Activated B cell treated with CpG ODN at 0.5 μM for 24 hours (primary cell): ENCODE results near the gene ITPKB. TPM values are rescaled to one million over a fixed set of nuclear protein-coding genes. Genes with fewer than 3 reads are reported as not detected.

Source experiments
- ATAC-seq: fragments of 200-7000 bp; cut with Tn5 transposase; one replicate; pipeline ENCODE4 v1.10.0; 2021; ENCODE audit warnings: low read depth, mild to moderate bottlenecking, moderate library complexity
- CTCF ChIA-PET: fragments of 350-600 bp; sonication (Branson Sonifier 250); formaldehyde crosslinking; loops from one replicate; lab custom pipeline; 2021; ENCODE audit warnings: antibody characterized with exemption; lab: Charles Lee
- POLR2A ChIA-PET: fragments of 350-600 bp; sonication (Branson Sonifier 250); formaldehyde crosslinking; loops from one replicate; lab custom pipeline; 2021; ENCODE audit warnings: antibody characterized with exemption; lab: Charles Lee
- DNase-seq: peaks from one replicate; pipeline ENCODE4 v3.0.0; 2022
- H3K27ac Mint-ChIP-seq: one replicate; pipeline ENCODE4 v1.8.0; 2020; ENCODE audit warnings: mixed read lengths
- H3K27me3 Mint-ChIP-seq: one replicate; pipeline ENCODE4 v1.8.0; 2021; ENCODE audit warnings: mixed read lengths
- H3K36me3 Mint-ChIP-seq: one replicate; pipeline ENCODE4 v1.8.0; 2021; ENCODE audit warnings: low read depth, mixed read lengths
- H3K4me1 Mint-ChIP-seq: one replicate; pipeline ENCODE4 v1.8.0; 2021; ENCODE audit warnings: mixed read lengths
- H3K4me3 Mint-ChIP-seq: one replicate; pipeline ENCODE4 v1.8.0; 2020; ENCODE audit warnings: mild to moderate bottlenecking, mixed read lengths
- H3K9me3 Mint-ChIP-seq: one replicate; pipeline ENCODE4 v1.8.0; 2020; ENCODE audit warnings: mixed read lengths
- CTCF ChIP-seq: fragments of 200-600 bp; IDR thresholded peaks from one replicate; pipeline ENCODE4 v1.8.0; 2022; ENCODE audit warnings: antibody characterized with exemption, mild to moderate bottlenecking
- intact Hi-C: fragments of 100-400 bp; cut with micrococcal nuclease; formaldehyde crosslinking; loops from one replicate; pipeline ENCODE4 v1.15.1; 2024
- total RNA-seq: library from RNA; stranded (reverse); gene quantifications from 2 replicates; pipeline ENCODE4 v1.2.3, GENCODE V29; 2022

Gene ITPKB
- total RNA-seq, 1 donor from 2014 or later: 97.3 TPM

GRCh38 chr1:226699166-226699565, 39.9 kb downstream of the ITPKB start:
- ATAC-seq (no peak), DNase-seq (no peak)
- Mint-ChIP-seq H3K4me3 (peak overlapping the region; percentile 60), H3K9me3 (no peaks in the 10 kb centered on the region), H3K27ac (peak overlapping the region; percentile 96), H3K27me3 (no peaks in the 10 kb centered on the region), H3K36me3 (peaks cover 36% of the 10 kb centered on the region), H3K4me1 (peaks cover 92% of the 10 kb centered on the region)
- intact Hi-C loops: no loop called here
- ChIA-PET CTCF (interaction anchor here (1.5 to 4.2 kb wide), 4 partner anchors 12 to 37 kb away, joined by 3 to 21 read pairs (median 8); no protein-coding TSS in a partner anchor), POLR2A (interaction anchor here (1.1 to 14.1 kb wide), 9 partner anchors 12 to 56 kb away, joined by 3 to 261 read pairs (median 45); partner anchors contain the start of gene ITPKB)
- no peak for TF ChIP-seq CTCF

- no peaks in the 10 kb centered on the region for H3K27me3 Mint-ChIP-seq
- DNase-seq: no peak
- ChIA-PET CTCF (interaction anchor here (1.5 to 4.2 kb wide), 4 partner anchors 11 to 37 kb away, joined by 3 to 21 read pairs (median 8); no protein-coding TSS in a partner anchor), POLR2A (interaction anchor here (1.4 to 14.1 kb wide), 8 partner anchors 11 to 56 kb away, joined by 4 to 261 read pairs (median 55); partner anchors contain the start of gene ITPKB)
- intact Hi-C loops: no loop called here
- H3K27ac Mint-ChIP-seq: peak overlapping the region; percentile 96
- no peaks in the 10 kb centered on the region for H3K9me3 Mint-ChIP-seq
- TF ChIP-seq CTCF: no peak
- H3K36me3 Mint-ChIP-seq: peaks cover 38% of the 10 kb centered on the region
- ATAC-seq: no peak
- peak overlapping the region; percentile 77 for H3K4me3 Mint-ChIP-seq
- H3K4me1 Mint-ChIP-seq: peaks cover 92% of the 10 kb centered on the region
Measured at GRCh38 chr1:226698659-226699058, 40.4 kb downstream of the ITPKB start.

- Mint-ChIP-seq H3K27me3 (no peaks in the 10 kb centered on the region), H3K9me3 (no peaks in the 10 kb centered on the region), H3K4me3 (peak overlapping the region; percentile 77), H3K27ac (peak overlapping the region; percentile 96), H3K36me3 (peaks cover 41% of the 10 kb centered on the region), H3K4me1 (peaks cover 94% of the 10 kb centered on the region)
- ATAC-seq (peak; percentile 38), DNase-seq (no peak)
- CTCF ChIA-PET: interaction anchor here (0.7 to 4.2 kb wide), 7 partner anchors 10 to 72 kb away, joined by 3 to 21 read pairs (median 4); no protein-coding TSS in a partner anchor
- intact Hi-C loops: loop anchor here (1.0 to 2.0 kb wide), 6 partner anchors 10 to 55 kb away; no protein-coding TSS in a partner anchor
- TF ChIP-seq CTCF: no peak
- POLR2A ChIA-PET: interaction anchor here (0.6 to 14.1 kb wide), 18 partner anchors 10 to 1037 kb away, joined by 3 to 261 read pairs (median 8); partner anchors contain the start of genes ITPKB, JMJD4 and SNAP47
Measured at GRCh38 chr1:226697929-226698544, 41.0 kb downstream of the ITPKB start.

DNA sequence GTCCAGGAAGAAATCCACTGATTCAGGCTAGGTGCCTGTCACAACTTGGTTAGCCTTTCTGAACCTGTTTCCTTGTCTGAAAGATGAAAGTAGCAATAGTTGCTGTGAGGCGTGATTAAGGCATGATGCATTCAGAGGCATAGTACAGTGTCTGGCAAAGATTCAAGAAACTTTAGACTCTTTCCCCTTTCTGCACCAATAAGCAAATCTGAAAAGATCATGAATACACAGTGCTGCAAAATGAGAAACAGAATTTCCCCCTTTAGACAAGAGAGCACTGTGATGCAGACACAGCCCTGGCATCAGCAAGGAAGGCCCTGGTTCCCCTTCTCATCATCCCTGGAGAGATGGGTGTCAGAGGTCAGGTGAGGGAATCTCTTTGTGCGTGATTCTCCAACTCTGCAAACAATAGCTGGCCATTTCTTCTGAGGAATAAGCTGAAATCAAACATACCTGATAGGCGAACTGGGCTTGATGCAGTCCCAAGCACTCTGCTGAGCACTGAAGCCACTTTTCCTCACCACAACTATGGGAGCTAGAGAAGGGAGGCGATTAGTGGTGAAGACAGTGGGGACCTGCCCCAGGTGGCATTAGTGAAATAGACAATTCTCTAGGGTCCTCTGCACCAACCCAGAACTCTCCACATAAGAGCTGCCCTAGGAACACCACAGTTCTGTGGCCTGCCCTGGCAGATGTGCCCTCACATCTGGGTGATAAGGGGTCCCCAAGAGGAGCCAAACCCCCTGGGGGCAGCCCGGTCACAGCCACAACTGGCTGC, 41.7 kb downstream of the ITPKB start:
- peak overlapping the region; percentile 77 for H3K4me3 Mint-ChIP-seq
- H3K36me3 Mint-ChIP-seq: peaks cover 45% of the 10 kb centered on the region
- intact Hi-C loops: loop anchor here (1.0 to 2.0 kb wide), 6 partner anchors 9 to 54 kb away; no protein-coding TSS in a partner anchor
- H3K27ac Mint-ChIP-seq: peak overlapping the region; percentile 96
- CTCF ChIA-PET: interaction anchor here (0.6 to 4.2 kb wide), 11 partner anchors 10 to 71 kb away, joined by 3 to 21 read pairs (median 4); no protein-coding TSS in a partner anchor
- peaks cover 94% of the 10 kb centered on the region for H3K4me1 Mint-ChIP-seq
- peak; percentile 82 for ATAC-seq
- POLR2A ChIA-PET: interaction anchor here (0.6 to 14.1 kb wide), 17 partner anchors 10 to 1038 kb away, joined by 3 to 261 read pairs (median 8); partner anchors contain the start of genes ITPKB, JMJD4 and SNAP47
- TF ChIP-seq CTCF: no peak
- peak; percentile 54 for DNase-seq
- H3K27me3 Mint-ChIP-seq: no peaks in the 10 kb centered on the region
- H3K9me3 Mint-ChIP-seq: no peaks in the 10 kb centered on the region
